Measurements from ENCODE around the gene CMTM4.

The CMTM4 gene

DNA sequence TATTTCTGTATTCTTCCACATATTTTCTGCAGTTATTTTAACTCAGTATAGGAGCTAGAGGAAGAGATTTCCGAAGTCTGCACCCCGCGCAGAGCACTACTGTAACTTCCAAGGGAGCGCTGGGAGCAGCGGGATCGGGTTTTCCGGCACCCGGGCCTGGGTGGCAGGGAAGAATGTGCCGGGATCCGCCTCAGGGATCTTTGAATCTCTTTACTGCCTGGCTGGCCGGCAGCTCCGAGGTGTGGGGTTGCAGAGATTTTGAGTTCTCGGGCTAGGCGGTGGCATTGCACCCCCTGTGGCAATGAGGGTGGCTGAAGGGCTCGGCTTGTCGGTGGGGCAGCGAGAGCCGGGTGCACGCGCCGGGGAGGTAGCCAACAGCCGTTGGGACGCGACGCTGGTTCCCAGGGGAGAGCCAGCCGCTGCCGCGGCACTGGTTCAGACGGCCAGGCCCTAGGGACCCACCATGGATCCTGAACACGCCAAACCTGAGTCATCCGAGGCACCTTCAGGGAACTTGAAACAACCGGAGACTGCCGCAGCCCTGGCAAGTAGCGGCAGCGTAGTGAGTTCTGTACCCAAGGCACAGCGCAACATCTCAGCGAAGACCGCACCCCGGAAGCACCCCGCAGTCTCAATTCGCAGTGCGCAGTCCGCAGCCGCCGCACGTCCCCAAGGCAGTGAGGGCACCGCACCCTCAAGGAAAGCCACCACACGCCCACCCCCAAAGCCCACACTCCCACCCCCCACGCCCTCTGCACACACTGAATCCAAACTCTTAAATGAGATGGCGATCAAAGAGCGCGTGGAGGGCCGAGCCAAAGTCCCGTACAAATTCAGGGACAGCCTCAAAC lies 130.3 kb downstream of the CMTM4 start, which contains the start of gene CMTM1:
TSS of gene CMTM1 (plus strand) at position 389 of the 851 bp plus-strand sequence. CDS start at position 464, 75 bp downstream.
- DNase-seq (ENCODE audit: low spot score): no peak

Data from germinal center (tissue), 1 donor.